Measurements from ENCODE around the gene KLK3. TPM values are rescaled to one million over a fixed set of nuclear protein-coding genes. Genes with fewer than 3 reads are reported as not detected.

Gene KLK3
- total and polyA plus RNA-seq, 8 donors, result not detected

DNA sequence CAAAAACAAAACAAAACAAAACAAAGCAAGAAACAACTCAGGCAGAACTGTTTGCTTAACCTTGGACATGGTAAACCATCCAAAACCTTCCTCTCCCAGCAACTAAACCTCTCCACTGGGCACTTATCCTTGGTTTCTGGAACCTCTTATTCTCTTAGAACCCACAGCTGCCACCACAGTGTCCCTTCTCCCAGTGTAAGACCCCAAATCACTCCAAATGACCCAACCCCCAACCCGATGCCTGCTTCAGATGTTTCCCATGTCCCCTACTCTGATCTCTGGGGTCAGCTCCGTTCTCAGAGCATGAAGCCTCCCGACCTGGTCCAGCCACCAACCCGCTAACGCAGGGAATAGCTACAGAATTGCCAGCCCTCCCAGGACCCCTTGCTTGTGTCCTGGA lies 19.5 kb downstream of the KLK3 start:
- TF ChIP-seq, protein P1, sequence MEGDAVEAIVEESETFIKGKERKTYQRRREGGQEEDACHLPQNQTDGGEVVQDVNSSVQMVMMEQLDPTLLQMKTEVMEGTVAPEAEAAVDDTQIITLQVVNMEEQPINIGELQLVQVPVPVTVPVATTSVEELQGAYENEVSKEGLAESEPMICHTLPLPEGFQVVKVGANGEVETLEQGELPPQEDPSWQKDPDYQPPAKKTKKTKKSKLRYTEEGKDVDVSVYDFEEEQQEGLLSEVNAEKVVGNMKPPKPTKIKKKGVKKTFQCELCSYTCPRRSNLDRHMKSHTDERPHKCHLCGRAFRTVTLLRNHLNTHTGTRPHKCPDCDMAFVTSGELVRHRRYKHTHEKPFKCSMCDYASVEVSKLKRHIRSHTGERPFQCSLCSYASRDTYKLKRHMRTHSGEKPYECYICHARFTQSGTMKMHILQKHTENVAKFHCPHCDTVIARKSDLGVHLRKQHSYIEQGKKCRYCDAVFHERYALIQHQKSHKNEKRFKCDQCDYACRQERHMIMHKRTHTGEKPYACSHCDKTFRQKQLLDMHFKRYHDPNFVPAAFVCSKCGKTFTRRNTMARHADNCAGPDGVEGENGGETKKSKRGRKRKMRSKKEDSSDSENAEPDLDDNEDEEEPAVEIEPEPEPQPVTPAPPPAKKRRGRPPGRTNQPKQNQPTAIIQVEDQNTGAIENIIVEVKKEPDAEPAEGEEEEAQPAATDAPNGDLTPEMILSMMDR (IDR thresholded peaks at IDR 0.05), result no peak
- Histone ChIP-seq H3K9me3 (no peaks in the 10 kb centered on the region), H3K4me1 (no peaks in the 10 kb centered on the region), H3K4me3 (no peak overlapping the region), H3K36me3 (no peaks in the 10 kb centered on the region), H3K27me3 (peaks cover 0 to 91% of the 10 kb centered on the region in 2 donors), H3K27ac (no peak overlapping the region)
- intact Hi-C loops (cut with DNase I), result no loop called here
- DNase-seq, result no peak
- no peak for ATAC-seq

DNA sequence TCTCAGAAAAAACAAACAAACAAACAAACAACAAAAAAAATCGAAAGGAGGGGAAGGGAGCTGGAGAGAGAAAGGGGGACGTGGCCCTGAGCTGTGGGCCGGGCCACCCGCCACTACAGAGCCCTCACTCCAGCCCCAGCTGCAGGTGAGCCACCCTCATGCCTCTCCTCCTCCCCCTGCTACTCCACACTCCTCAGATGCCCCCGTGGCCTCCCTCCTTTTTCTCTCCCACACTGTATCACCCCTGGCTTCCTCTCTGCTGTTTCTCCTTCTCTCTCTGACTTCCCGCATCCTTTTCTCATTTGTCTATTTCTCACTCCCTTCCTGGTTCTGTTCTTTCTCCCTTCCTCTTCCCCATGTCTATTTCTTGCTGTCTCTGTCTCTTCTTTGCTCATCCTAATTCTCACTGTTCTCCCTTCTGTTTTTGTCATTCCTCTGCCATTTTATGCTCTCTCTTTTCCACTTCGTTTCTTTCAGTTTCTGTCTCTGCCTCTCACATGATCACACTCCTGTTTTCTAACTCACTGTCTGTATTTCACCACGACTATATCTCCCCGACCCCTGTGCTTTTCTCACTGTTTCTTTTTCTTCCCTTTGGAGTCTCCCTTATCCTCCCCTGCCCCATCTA lies 21.2 kb downstream of the KLK3 start:
- ATAC-seq (no peak), DNase-seq (no peak)
- TF ChIP-seq, protein P1 (IDR thresholded peaks at IDR 0.05), result no peak
- intact Hi-C loops (cut with DNase I), result no loop called here
- peaks cover 0 to 91% of the 10 kb centered on the region in 2 donors for H3K27me3 ChIP-seq
- H3K9me3 ChIP-seq, result no peaks in the 10 kb centered on the region
- no peak overlapping the region for H3K4me3 ChIP-seq
- H3K4me1 ChIP-seq, result no peaks in the 10 kb centered on the region
- H3K27ac ChIP-seq, result no peak overlapping the region
- H3K36me3 ChIP-seq, result no peaks in the 10 kb centered on the region

DNA sequence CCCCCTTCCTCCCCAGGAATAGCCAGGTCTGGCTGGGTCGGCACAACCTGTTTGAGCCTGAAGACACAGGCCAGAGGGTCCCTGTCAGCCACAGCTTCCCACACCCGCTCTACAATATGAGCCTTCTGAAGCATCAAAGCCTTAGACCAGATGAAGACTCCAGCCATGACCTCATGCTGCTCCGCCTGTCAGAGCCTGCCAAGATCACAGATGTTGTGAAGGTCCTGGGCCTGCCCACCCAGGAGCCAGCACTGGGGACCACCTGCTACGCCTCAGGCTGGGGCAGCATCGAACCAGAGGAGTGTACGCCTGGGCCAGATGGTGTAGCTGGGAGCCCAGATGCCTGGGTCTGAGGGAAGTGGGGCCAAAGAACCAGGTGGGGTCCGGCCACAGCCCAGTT lies 21.7 kb downstream of the KLK3 start:
- TF ChIP-seq, protein P1 (IDR thresholded peaks at IDR 0.05), result no peak
- Histone ChIP-seq H3K27me3 (peaks cover 0 to 92% of the 10 kb centered on the region in 2 donors), H3K4me3 (no peak overlapping the region), H3K9me3 (no peaks in the 10 kb centered on the region), H3K27ac (no peak overlapping the region), H3K36me3 (no peaks in the 10 kb centered on the region), H3K4me1 (no peaks in the 10 kb centered on the region)
- DNase-seq (no peak), ATAC-seq (no peak)
- intact Hi-C loops (cut with DNase I), result no loop called here

DNA sequence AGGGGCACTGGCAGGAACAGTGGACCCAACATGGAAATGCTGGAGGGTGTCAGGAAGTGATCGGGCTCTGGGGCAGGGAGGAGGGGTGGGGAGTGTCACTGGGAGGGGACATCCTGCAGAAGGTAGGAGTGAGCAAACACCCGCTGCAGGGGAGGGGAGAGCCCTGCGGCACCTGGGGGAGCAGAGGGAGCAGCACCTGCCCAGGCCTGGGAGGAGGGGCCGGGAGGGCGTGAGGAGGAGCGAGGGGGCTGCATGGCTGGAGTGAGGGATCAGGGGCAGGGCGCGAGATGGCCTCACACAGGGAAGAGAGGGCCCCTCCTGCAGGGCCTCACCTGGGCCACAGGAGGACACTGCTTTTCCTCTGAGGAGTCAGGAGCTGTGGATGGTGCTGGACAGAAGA lies 22.6 kb downstream of the KLK3 start:
- DNase-seq, result no peak
- H3K4me3 ChIP-seq, result no peak overlapping the region
- TF ChIP-seq, protein P1 (IDR thresholded peaks at IDR 0.05), result no peak
- no peak overlapping the region for H3K27ac ChIP-seq
- no peaks in the 10 kb centered on the region for H3K36me3 ChIP-seq
- H3K27me3 ChIP-seq, result peaks cover 0 to 84% of the 10 kb centered on the region in 2 donors
- no peaks in the 10 kb centered on the region for H3K9me3 ChIP-seq
- no peak for ATAC-seq
- no peaks in the 10 kb centered on the region for H3K4me1 ChIP-seq
- intact Hi-C loops (cut with DNase I), result no loop called here

DNA sequence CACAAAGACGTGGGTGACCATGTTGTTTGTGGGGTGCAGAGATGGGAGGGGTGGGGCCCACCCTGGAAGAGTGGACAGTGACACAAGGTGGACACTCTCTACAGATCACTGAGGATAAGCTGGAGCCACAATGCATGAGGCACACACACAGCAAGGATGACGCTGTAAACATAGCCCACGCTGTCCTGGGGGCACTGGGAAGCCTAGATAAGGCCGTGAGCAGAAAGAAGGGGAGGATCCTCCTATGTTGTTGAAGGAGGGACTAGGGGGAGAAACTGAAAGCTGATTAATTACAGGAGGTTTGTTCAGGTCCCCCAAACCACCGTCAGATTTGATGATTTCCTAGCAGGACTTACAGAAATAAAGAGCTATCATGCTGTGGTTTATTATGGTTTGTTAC lies 24.1 kb downstream of the KLK3 start:
- Histone ChIP-seq H3K9me3 (no peaks in the 10 kb centered on the region), H3K27ac (no peak overlapping the region), H3K36me3 (no peaks in the 10 kb centered on the region), H3K4me1 (no peaks in the 10 kb centered on the region), H3K27me3 (peaks cover 0 to 80% of the 10 kb centered on the region in 2 donors), H3K4me3 (no peak overlapping the region)
- intact Hi-C loops (cut with DNase I), result no loop called here
- TF ChIP-seq, protein P1 (IDR thresholded peaks at IDR 0.05), result no peak
- ATAC-seq (no peak), DNase-seq (no peak)
